Suprapubic skin (tissue), 4 donors: ENCODE data around the gene CBY1.

Experiments
- EP300 ChIP-seq: sonication (generic); formaldehyde crosslinking; IDR thresholded peaks from one replicate; pipeline ENCODE4 v1.6.1; 2017; ENCODE audit warnings: antibody characterized with exemption
- POLR2AphosphoS5 ChIP-seq, 3 donors: sonication (generic); formaldehyde crosslinking; IDR thresholded peaks; one replicate each; pipeline ENCODE4 v1.6.1; 2017; ENCODE audit warnings: antibody characterized with exemption in 3 of 3
- TF ChIP-seq, protein P1 (sequence below), 2 donors: fragments of 200-600 bp in 1 of 2; fragments of 450-650 bp in 1 of 2; sonication (generic) in 1 of 2; IDR thresholded peaks; one replicate each; pipeline ENCODE4 v1.5.1; 2016 to 2019; ENCODE audit warnings: antibody characterized with exemption in 2 of 2, mild to moderate bottlenecking in 1 of 2, moderate library complexity in 1 of 2

- TF ChIP-seq, protein P1, sequence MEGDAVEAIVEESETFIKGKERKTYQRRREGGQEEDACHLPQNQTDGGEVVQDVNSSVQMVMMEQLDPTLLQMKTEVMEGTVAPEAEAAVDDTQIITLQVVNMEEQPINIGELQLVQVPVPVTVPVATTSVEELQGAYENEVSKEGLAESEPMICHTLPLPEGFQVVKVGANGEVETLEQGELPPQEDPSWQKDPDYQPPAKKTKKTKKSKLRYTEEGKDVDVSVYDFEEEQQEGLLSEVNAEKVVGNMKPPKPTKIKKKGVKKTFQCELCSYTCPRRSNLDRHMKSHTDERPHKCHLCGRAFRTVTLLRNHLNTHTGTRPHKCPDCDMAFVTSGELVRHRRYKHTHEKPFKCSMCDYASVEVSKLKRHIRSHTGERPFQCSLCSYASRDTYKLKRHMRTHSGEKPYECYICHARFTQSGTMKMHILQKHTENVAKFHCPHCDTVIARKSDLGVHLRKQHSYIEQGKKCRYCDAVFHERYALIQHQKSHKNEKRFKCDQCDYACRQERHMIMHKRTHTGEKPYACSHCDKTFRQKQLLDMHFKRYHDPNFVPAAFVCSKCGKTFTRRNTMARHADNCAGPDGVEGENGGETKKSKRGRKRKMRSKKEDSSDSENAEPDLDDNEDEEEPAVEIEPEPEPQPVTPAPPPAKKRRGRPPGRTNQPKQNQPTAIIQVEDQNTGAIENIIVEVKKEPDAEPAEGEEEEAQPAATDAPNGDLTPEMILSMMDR (IDR thresholded peaks at IDR 0.05): no peak
- TF ChIP-seq POLR2AphosphoS5 (IDR thresholded peaks at IDR 0.05) (no peak), EP300 (no peak)
Observed at GRCh38 chr22:38655519-38656255, 751 bp upstream of the CBY1 start.
